ENCODE measurements around the gene KBTBD7. TPM values are rescaled to one million over a fixed set of nuclear protein-coding genes. Genes with fewer than 3 reads are reported as not detected.

The KBTBD7 gene
- total and polyA plus RNA-seq, 3 donors from 2014 or later, result 7.7 to 11.0 (median 11.0) TPM

DNA sequence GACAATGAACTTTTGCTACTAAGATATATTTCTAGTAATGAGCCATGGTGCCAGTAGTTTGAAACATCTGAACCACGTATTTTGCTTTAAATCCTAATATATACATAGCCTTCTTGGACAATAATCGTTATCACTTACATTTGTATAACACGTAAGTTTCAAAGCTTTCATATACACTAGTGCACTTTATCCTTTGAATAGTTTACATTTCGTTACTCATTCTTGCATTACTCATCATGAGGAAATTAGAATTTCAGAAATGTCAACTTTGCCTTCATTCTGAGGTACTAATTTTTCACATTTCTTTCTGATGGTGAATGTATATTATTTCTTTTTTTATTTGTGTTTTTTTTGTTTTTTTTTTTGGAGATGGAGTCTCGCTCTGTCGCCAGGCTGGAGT lies 5.8 kb downstream of the KBTBD7 start:
- 93 to 96% methylated on average over 6 of the region's 6 CpGs for WGBS, 2 donors
- Histone ChIP-seq H3K27me3 (no peaks in the 10 kb centered on the region), H3K4me3 (no peak overlapping the region), H3K4me1 (no peaks in the 10 kb centered on the region), H3K36me3 (ENCODE audit: low read depth, missing control alignments) (no peaks in the 10 kb centered on the region), H3K27ac (no peak overlapping the region), H3K9me3 (no peaks in the 10 kb centered on the region)
- DNase-seq, result no peak
- intact Hi-C loops (cut with DNase I; ENCODE audit: low total_unique reads), result no loop called here
- TF ChIP-seq, protein P1, sequence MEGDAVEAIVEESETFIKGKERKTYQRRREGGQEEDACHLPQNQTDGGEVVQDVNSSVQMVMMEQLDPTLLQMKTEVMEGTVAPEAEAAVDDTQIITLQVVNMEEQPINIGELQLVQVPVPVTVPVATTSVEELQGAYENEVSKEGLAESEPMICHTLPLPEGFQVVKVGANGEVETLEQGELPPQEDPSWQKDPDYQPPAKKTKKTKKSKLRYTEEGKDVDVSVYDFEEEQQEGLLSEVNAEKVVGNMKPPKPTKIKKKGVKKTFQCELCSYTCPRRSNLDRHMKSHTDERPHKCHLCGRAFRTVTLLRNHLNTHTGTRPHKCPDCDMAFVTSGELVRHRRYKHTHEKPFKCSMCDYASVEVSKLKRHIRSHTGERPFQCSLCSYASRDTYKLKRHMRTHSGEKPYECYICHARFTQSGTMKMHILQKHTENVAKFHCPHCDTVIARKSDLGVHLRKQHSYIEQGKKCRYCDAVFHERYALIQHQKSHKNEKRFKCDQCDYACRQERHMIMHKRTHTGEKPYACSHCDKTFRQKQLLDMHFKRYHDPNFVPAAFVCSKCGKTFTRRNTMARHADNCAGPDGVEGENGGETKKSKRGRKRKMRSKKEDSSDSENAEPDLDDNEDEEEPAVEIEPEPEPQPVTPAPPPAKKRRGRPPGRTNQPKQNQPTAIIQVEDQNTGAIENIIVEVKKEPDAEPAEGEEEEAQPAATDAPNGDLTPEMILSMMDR (IDR thresholded peaks at IDR 0.05), result no peak
- no peak for TF ChIP-seq POLR2A (IDR thresholded peaks at IDR 0.05)

DNA sequence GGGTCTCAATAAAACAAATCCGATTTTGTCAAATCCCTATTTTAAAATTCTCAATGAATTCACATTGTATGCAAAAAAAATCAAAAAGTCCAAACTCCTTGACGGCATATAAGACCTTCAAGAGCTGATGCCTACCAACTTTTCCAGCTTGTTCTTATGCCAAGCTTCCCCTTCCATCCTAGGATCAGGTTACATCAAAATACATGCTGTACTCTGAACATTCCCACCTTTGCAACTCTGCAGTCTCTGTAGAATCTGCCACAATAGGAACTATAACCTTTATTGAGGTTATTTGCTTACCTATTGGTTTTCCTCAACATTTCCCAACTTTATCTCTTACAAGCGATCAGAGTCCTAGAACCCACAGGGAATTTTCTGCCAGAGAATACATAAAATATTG lies 7.9 kb downstream of the KBTBD7 start:
- Histone ChIP-seq H3K36me3 (ENCODE audit: low read depth, missing control alignments) (no peaks in the 10 kb centered on the region), H3K27ac (no peak overlapping the region), H3K4me3 (no peak overlapping the region), H3K27me3 (no peaks in the 10 kb centered on the region), H3K9me3 (no peaks in the 10 kb centered on the region), H3K4me1 (no peaks in the 10 kb centered on the region)
- DNase-seq, result no peak
- TF ChIP-seq, protein P1 (IDR thresholded peaks at IDR 0.05), result no peak
- TF ChIP-seq POLR2A (IDR thresholded peaks at IDR 0.05), result no peak
- WGBS, 2 donors, result 91 to 92% methylated on average over 3 of the region's 3 CpGs
- intact Hi-C loops (cut with DNase I; ENCODE audit: low total_unique reads), result no loop called here

GRCh38 chr13:41182231-41182630 lies 12.1 kb downstream of the KBTBD7 start:
- H3K27ac ChIP-seq, result no peak overlapping the region
- H3K36me3 ChIP-seq (ENCODE audit: low read depth, missing control alignments), result no peaks in the 10 kb centered on the region
- intact Hi-C loops (cut with DNase I; ENCODE audit: low total_unique reads), result no loop called here
- H3K9me3 ChIP-seq, result no peaks in the 10 kb centered on the region
- TF ChIP-seq, protein P1 (IDR thresholded peaks at IDR 0.05), result no peak
- no peak for TF ChIP-seq POLR2A (IDR thresholded peaks at IDR 0.05)
- no peak overlapping the region for H3K4me3 ChIP-seq
- no peak for DNase-seq
- no peaks in the 10 kb centered on the region for H3K4me1 ChIP-seq
- H3K27me3 ChIP-seq, result no peaks in the 10 kb centered on the region

DNA sequence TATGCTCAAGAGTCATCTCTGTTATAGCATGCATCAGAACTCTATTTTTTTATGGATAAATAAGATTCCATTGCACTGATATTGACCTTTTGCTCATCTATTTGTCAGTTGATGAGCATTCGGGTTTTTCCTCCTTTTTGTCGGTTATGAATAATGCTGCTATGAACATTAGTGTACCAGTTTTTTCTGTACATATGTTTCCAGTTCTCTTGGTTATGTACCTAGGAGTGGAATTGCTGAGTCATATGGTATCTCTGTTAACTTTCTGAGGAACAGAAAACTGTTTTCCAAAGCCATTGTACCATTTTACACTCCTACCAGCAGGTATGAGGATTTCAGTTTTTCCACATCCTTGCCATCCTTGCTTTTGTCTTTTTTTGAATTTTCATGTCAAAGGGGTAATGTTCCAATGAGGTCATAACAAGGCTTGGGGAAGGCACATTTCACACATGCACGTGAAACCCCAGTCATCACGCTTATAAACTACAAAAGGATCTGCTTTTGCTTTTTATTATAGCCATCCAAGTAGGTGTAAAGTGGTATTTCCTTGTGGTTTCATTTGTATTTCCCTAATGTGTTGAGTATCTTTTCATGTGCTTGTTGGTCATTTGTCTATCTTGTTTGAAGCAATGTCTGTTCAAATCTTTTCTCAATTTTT lies 14.6 kb downstream of the KBTBD7 start:
- intact Hi-C loops (cut with DNase I; ENCODE audit: low total_unique reads), result no loop called here
- DNase-seq, result no peak
- Histone ChIP-seq H3K4me3 (no peak overlapping the region), H3K36me3 (ENCODE audit: low read depth, missing control alignments) (no peaks in the 10 kb centered on the region), H3K9me3 (no peaks in the 10 kb centered on the region), H3K27ac (no peak overlapping the region), H3K27me3 (no peaks in the 10 kb centered on the region), H3K4me1 (no peaks in the 10 kb centered on the region)
- TF ChIP-seq POLR2A (IDR thresholded peaks at IDR 0.05), result no peak
- TF ChIP-seq, protein P1 (IDR thresholded peaks at IDR 0.05), result no peak
- 81 to 86% methylated on average over 4 of the region's 4 CpGs for WGBS, 2 donors

GRCh38 chr13:41178040-41178439 lies 16.3 kb downstream of the KBTBD7 start:
- 75% methylated on average over 7 of the region's 7 CpGs for WGBS, 2 donors
- TF ChIP-seq POLR2A (IDR thresholded peaks at IDR 0.05), result no peak
- TF ChIP-seq, protein P1 (IDR thresholded peaks at IDR 0.05), result no peak
- H3K9me3 ChIP-seq, result no peaks in the 10 kb centered on the region
- H3K4me1 ChIP-seq, result no peaks in the 10 kb centered on the region
- no peak overlapping the region for H3K27ac ChIP-seq
- intact Hi-C loops (cut with DNase I; ENCODE audit: low total_unique reads), result no loop called here
- no peak overlapping the region for H3K4me3 ChIP-seq
- no peaks in the 10 kb centered on the region for H3K36me3 ChIP-seq (ENCODE audit: low read depth, missing control alignments)
- no peak for DNase-seq
- H3K27me3 ChIP-seq, result no peaks in the 10 kb centered on the region
